NCI-H1436 (cell line): ENCODE measurements around the gene STX5.
"Not testable (repeated sequence)": the region's sequence is repeated elsewhere in the genome, so short reads cannot be mapped to it uniquely, and the experiment has no call there.

Experiments used
- DNase-seq: peaks from one replicate; lab custom pipeline; 2025; lab: John Stamatoyannopoulos, UW

The STX5 gene

GRCh38 chr11:62786318-62787004 is 45.4 kb downstream of the STX5 start:
- peak; percentile 78 for DNase-seq

GRCh38 chr11:62782753-62783152 is 49.1 kb downstream of the STX5 start:
- DNase-seq, result no peak

GRCh38 chr11:62778441-62778840 is 53.4 kb downstream of the STX5 start:
- no peak for DNase-seq

GRCh38 chr11:62777389-62777788 is 54.5 kb downstream of the STX5 start:
- DNase-seq, result no peak

- no peak for DNase-seq
Observed at GRCh38 chr11:62775646-62776045, 56.2 kb downstream of the STX5 start.

GRCh38 chr11:62774407-62774806 is 57.4 kb downstream of the STX5 start:
- DNase-seq, result no peak

- peak; percentile 96 for DNase-seq
Observed at GRCh38 chr11:62771144-62772021, 60.5 kb downstream of the STX5 start, which contains the start of gene TAF6L. TAF6L (plus strand) TSS chr11:62771396; CDS start chr11:62775784, 4,388 bp downstream.

GRCh38 chr11:62770778-62771143 is 61.1 kb downstream of the STX5 start:
- DNase-seq, result peak; percentile 35

- not testable (repeated sequence) for DNase-seq
Observed at GRCh38 chr11:62760867-62761227, 71.0 kb downstream of the STX5 start.

- DNase-seq, result no peak
Observed at GRCh38 chr11:62757846-62758788, 73.7 kb downstream of the STX5 start.
